Inflammatory macrophage treated with lipopolysaccharide for 4 hours (primary cell): ENCODE data around the gene DDX41.
A peak's percentile ranks its signal among the peaks of the same experiment; 100 is the strongest.

ENCODE experiments used
- DNase-seq: peaks from one replicate; pipeline ENCODE4 v3.0.0-alpha.2; 2020

DDX41 gene

DNA sequence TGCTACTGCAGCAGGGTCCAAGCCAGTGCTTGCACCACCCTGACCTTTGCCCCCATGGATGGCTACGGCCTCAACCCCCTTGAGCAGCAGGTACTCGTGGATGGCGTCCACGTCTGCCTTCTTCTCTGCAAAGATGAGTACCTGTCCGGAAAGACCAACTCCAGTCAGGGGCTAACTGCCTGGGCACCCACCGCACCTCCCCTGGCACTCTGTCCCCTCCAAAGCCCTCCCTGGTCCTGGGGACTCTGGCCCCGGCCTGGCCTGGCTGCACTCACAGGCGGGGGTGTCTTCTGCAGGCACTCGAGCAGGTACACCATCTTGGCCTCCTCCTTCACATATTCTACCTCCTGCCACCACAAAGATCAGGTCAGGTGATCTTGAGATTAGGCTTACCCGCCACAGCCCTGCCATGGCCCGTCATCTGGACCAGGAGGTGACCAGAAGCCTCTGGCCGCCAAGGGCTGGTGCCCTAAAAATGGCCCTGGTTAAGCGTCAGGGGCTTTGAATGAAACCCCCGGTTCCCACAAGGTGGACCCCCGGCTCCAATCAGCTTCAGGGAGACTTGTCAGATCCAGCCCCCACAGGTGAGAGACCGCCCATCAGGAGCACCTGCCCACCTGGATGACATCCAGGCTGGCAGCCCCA, 3.9 kb downstream of the DDX41 start:
- DNase-seq: no peak

GRCh38 chr5:177511796-177512675, 4.7 kb downstream of the DDX41 start:
- no peak for DNase-seq

DNA sequence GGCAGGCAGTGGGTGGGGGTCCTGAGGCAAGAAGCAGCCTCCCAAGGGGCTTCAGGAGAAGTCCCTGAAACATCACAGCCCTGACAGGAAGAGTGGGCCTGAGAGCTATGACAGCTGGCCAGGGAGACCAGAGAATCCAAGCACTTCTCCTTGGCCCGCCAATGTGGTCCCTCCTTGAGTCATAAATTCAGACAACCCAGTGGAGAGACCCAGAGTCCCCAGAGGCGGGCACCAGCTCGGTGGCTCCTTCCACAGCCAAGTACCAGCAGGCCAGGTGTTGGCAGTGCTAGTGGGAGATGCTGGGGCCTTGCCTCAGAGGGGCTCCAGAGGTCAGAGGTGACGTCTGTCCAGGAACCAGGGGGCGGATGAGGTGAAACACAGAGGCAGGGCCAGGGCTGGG, 5.6 kb downstream of the DDX41 start:
- DNase-seq: peak; percentile 20

- peak; percentile 99 for DNase-seq
These were observed 6.2 kb downstream of the DDX41 start for GRCh38 chr5:177510567-177511053.

DNA sequence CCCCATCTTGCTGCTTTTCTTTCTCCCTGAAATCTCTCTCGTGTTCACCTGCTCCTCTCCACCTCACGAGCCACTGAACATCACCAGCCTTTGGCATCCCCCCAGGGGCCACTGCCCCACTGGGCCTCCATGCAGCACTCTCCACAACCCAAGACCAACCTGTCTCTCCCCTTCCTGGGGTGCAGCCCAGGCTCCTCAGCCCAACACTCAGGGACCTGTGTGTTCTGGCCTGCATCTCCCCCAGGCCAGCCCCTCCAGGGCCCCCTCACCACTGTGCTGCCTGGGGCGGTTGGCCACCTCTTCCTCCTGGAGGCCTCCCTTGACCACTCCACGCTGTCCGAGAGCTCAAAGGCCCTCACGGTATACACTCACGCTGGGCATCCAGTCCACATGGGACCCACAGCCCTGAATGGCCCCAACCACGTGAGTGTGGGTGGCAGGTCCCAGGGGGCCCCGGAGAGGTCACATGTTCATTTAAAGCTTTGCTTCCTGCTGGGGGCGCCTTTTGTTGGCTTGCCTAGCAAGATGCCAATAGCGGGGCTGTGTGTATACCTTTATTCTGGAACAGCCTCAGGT, 6.7 kb downstream of the DDX41 start:
- peak; percentile 36 for DNase-seq

GRCh38 chr5:177509381-177509951, 7.3 kb downstream of the DDX41 start, which contains the start of gene DOK3:
Gene DOK3, minus strand, starts transcription at chr5:177509826. Its CDS starts 286 bp downstream, at chr5:177509540.
- peak; percentile 77 for DNase-seq

DNA sequence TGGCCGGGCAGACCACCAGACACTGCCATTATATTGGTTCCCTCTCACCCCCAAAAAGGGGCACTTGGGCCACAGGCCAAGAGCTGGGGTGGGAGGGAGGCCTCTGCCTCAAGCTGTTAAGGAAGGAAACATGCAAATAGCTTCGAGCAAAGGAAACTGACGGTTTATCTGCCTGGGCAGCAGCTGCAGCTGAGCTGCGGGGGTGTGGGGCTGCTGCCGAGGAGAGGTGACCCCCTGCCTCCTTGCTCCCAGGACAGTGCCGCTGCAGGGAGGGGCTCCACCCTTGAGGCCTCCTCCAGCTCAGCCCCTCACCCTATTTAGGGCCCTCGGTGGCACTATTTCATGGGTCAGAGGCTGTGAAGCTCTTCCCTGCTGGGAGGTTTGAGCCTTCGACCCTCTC, 7.9 kb downstream of the DDX41 start:
- DNase-seq: peak; percentile 45

GRCh38 chr5:177508221-177508611, 8.5 kb downstream of the DDX41 start:
- peak; percentile 20 for DNase-seq

DNA sequence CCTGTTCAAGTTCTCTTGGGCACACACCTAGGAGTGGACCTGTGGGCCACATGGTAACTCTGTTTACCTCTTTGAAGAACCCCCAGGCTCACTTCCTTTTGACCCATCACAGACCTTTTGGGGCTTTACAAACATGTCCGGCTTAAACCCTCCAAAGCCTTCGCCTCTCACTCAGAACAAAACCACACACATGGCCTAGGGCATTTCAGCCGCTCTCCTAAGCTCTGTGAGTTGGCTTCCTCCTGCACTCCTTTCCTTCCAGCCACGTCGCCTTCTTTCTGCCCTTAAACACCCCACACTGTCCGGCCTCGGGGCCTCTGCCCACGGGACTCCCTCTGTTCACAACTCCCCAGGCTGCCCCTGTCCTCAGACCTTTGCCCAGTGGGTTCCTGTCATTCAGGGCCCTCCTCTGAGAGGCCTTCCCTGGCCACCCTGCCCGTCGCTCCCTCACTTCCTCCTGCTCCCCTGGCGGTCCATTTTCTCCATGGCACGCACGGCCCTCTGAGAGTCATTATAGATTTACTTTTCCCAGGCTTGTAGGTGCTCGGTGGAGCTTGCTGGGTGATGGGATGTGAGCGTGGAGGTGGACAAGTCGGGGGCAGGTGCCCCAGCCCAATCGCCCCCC, 9.1 kb downstream of the DDX41 start:
- peak; percentile 51 for DNase-seq

DNA sequence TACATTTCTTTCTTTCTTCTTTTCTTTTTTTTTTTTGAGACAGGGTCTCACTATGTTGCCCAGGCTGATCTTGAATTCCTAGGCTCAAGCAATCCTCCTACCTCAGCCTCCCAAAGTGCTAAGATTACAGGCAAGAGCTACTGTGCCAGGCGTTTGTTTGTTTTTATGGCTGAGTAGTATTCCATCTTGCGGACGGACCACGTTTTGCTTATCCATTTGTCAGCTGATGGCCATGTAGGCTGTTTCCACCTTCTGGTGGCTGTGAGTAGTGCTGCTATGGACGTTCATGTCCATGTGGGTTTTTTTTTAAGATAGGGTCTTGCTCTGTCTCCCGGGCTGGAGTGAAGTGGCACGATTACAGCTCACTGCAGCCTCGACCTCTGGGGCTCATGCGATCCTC, 9.6 kb downstream of the DDX41 start:
- DNase-seq: peak; percentile 54

- no peak for DNase-seq
These were observed 11.7 kb downstream of the DDX41 start for GRCh38 chr5:177505075-177505474.

DNA sequence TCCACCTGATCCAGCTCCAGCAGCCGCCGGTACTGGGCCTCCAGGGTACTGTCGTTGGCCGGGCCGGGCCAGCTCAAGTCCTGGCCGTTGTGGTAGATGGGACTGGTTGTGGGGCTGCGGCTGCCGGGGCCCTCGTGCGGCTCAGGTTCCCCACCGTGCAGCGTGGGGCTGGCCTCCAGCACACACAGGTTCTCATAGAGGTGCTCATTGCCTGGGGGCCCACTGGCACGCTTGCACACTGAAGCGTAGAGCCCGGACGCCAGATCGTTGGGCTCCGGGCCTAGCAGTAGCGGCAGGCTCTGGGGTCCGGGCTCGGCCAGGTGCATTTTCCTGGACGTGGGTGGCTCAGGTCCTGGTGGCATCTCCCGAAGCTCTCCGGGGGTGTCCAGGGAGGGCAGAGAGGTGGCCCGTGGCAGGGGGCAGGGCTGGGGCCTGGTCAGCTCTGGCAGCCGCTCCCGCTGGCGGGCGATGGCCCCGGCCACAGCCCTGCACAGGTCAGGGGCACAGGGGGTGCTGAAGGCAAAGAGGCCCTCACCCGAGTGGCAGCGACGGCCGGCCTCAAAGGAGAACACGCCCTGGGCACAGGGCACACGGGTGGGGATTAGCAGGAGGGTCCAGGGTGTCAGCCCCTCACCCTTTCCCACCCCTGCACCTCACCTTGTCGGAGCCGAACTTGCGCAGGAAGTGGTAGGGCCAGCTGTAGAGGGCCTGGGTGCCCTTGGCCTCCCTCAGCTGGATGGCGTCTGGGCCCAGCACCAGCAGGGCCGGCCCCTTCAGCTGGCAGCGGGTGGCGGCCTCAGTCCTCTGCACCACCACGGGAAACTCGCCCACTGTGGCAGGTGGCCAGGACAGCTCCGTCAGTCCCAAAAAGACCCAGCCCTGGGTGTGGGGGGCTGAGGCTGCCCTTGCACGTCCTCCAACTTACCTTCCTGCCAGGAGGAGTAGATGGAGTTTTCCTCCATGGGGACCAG, 12.4 kb downstream of the DDX41 start:
- no peak for DNase-seq

DNA sequence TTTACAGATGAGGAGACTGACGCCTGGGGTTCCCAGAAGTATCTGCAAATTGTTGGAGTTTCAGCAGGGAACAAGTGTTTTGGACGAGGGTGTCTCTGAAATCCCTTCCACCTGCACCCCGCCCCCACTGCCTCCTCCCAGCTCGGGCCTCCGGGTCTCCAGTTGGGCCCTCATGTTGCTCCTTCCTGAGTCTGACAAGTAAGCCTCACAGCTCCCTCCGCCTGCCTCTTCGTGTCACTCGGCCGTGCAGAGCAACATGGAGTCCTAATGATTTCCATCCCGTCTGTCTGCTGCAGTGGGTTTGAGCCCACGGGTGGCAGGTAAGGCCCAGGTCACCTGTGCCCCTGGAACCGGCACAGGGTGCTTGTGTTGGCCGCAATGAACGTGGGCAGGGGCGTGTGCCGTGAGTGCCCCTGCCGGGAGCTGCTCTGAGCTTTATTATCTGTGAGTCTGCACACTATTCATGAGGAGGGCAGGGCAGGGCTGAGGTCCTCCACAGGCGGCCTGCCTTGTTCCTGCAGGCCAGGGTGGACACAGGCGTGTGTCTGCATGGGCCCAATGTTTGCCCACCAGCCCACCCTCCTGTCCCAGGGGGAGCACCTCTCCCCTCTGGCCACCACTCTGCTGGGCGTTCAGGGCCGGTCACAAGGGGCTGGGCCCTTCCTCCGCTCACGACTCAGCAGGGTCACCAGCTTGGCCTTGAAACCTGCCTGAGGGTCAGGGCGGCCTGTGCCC, 13.2 kb downstream of the DDX41 start:
- DNase-seq: no peak

- no peak for DNase-seq
These were observed 13.9 kb downstream of the DDX41 start for GRCh38 chr5:177502886-177503285.

GRCh38 chr5:177501874-177502678, 14.7 kb downstream of the DDX41 start:
- DNase-seq: peak; percentile 47

- peak; percentile 77 for DNase-seq
These were observed 15.9 kb downstream of the DDX41 start for GRCh38 chr5:177500685-177501522.

DNA sequence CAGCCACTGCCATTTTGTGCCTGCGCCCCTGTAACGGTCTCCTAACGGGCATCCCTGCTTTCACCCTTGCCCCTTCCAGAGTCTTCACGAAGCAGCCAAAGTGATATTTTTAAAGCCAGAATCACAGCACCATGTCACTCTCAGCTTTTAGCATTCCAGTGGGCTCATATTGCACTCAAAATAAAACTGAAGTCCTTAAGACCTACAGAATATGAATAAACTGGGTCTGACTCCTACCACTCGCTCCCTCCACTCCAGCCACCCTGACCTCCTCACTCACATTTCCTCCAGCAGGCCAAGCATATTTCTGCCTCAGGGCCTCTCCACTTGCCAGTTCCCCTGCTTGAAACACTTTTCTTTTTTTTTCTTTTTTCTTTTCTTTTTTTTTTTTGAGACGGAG, 16.9 kb downstream of the DDX41 start:
- no peak for DNase-seq

DNA sequence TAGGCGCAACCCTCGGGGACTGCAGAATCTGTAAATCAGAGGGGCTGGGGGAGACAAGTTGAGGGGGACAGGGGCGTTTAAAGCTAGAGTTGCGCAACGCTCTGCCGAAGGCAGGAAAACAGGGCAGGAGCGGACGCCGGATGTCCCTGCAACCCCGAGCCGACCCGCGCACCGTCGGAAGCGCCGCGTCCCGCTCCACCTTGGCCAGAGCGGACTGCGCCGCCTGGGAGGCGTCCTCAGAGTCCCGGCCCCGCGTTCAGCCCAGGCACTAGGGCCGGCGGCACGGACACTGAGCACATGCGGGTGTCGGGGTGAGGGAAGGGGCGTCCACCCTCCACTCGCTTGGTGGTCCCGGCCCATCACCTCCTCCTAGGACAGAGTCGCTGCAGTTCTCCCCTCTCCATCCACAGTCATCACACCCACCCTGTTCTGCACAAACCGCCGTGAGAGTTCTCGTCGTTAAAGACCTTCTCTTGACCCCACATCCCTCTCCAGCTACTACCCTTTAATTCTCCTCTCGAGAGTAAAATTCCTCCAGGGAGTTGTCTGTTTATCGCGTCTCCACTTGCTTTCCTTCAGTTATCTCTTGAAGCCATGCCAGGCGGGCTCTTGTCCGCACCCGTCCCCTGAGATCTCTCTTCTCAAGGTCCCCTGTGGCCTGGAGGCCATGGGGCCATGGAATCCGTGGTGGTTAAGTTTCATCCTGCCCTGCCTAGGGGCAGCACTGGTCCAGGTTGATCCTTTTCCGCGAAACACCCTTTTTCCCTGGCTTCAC, 18.6 kb downstream of the DDX41 start:
- DNase-seq: no peak
